Measurements from ENCODE around the gene TTLL3. TPM values are rescaled to one million over a fixed set of nuclear protein-coding genes. Genes with fewer than 3 reads are reported as not detected.

Gene TTLL3
- total RNA-seq, 1 donor from 2014 or later, result 29.8 TPM

DNA sequence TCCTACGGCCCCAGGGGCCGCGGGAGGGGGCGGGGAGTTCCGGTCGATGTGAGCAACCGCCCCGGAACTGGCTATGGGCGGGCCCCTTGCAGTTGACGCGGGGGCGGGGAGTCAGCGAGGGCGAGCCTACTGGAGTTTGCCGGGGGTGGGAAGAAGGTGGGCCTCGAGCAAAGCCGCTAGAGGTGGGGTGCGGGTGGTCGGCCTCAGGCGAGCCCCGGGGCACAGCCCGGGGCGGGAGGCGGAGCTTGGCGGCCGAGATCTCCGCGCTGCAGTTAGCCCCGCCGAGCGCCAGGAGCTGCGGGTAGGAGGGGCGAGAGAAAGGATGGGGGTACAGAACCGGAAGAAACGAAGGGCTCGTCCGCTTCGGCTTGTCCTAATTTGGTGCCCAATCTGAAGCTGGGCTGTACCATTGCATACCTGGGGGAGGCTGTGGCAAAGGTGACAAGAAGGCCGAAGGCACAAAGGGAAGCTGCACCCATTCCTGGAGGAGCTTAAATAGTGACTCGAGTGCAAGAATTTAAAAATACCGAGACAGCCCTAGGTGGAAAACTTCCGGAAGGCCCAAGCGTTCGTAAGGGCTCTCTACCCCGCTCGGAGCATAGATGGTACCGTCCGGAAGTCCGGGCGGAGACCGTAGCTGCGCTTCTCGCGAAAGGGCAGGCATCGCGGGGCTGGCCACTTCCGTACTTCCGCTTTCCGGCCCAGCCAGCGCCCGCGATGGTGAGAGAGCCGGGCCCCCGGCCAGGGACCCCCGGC lies 17.5 kb upstream of the TTLL3 start, which contains the start of the genes ARPC4 and TADA3:
ARPC4 (plus strand) TSS at position 678 of the 756 bp plus-strand sequence; CDS start at position 718, 40 bp downstream.
TADA3 (minus strand) TSS at position 69 of the 756 bp plus-strand sequence. CDS start 1,007 bp downstream, outside the sequence.
- peak; percentile 94 for DNase-seq (ENCODE audit: low read depth)
- peak within 1 kb of the TSS; percentile 99 for H3K4me2 ChIP-seq (ENCODE audit: low read length)
- Mint-ChIP-seq H3K36me3 (ENCODE audit: low read depth, unreplicated experiment) (peaks cover 29% of the 10 kb centered on the region), H3K9me3 (ENCODE audit: unreplicated experiment) (no peaks in the 10 kb centered on the region), H3K4me3 (ENCODE audit: unreplicated experiment) (peak within 1 kb of the TSS; percentile 96), H3K27ac (ENCODE audit: unreplicated experiment) (peak within 1 kb of the TSS; percentile 100), H3K27me3 (ENCODE audit: low read depth, unreplicated experiment) (no peaks in the 10 kb centered on the region), H3K4me1 (ENCODE audit: low read depth, unreplicated experiment) (peaks cover 38% of the 10 kb centered on the region)
- FAIRE-seq, result no peak
- TF ChIP-seq, protein P1, sequence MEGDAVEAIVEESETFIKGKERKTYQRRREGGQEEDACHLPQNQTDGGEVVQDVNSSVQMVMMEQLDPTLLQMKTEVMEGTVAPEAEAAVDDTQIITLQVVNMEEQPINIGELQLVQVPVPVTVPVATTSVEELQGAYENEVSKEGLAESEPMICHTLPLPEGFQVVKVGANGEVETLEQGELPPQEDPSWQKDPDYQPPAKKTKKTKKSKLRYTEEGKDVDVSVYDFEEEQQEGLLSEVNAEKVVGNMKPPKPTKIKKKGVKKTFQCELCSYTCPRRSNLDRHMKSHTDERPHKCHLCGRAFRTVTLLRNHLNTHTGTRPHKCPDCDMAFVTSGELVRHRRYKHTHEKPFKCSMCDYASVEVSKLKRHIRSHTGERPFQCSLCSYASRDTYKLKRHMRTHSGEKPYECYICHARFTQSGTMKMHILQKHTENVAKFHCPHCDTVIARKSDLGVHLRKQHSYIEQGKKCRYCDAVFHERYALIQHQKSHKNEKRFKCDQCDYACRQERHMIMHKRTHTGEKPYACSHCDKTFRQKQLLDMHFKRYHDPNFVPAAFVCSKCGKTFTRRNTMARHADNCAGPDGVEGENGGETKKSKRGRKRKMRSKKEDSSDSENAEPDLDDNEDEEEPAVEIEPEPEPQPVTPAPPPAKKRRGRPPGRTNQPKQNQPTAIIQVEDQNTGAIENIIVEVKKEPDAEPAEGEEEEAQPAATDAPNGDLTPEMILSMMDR (IDR thresholded peaks at IDR 0.05; ENCODE audit: insufficient read depth, low read depth, low read length), result no peak
- no peak for TF ChIP-seq EZH2 (IDR thresholded peaks at IDR 0.05; ENCODE audit: insufficient read depth, low read length)
- peaks cover 29% of the 10 kb centered on the region for H4K20me1 ChIP-seq (ENCODE audit: insufficient read depth, low read length)
- H3K4me1 ChIP-seq (ENCODE audit: insufficient read depth, low read length), result peaks cover 15% of the 10 kb centered on the region
- H3K27ac ChIP-seq (ENCODE audit: low read depth, low read length), result peak within 1 kb of the TSS; percentile 99
- peak within 1 kb of the TSS; percentile 93 for H3K4me3 ChIP-seq (ENCODE audit: insufficient read depth, low read depth, low read length)
- H2AFZ ChIP-seq (ENCODE audit: low read depth, low read length), result peak within 1 kb of the TSS; percentile 83
- H3K9ac ChIP-seq (ENCODE audit: low read length), result peak within 1 kb of the TSS; percentile 97
- H3K9me3 ChIP-seq (ENCODE audit: insufficient read depth, low read depth, low read length), result no peaks in the 10 kb centered on the region
- H3K27me3 ChIP-seq (ENCODE audit: insufficient read depth, low read length), result no peaks in the 10 kb centered on the region
- H3K79me2 ChIP-seq (ENCODE audit: insufficient read depth, low read length), result peaks cover 65% of the 10 kb centered on the region
- peaks cover 16% of the 10 kb centered on the region for H3K36me3 ChIP-seq (ENCODE audit: insufficient read depth, low read length)

- Mint-ChIP-seq H3K27ac (ENCODE audit: unreplicated experiment) (peak overlapping the region; percentile 100), H3K27me3 (ENCODE audit: low read depth, unreplicated experiment) (no peaks in the 10 kb centered on the region), H3K4me1 (ENCODE audit: low read depth, unreplicated experiment) (peaks cover 34% of the 10 kb centered on the region), H3K9me3 (ENCODE audit: unreplicated experiment) (no peaks in the 10 kb centered on the region), H3K36me3 (ENCODE audit: low read depth, unreplicated experiment) (peaks cover 28% of the 10 kb centered on the region), H3K4me3 (ENCODE audit: unreplicated experiment) (peak overlapping the region; percentile 96)
- TF ChIP-seq, protein P1 (IDR thresholded peaks at IDR 0.05; ENCODE audit: insufficient read depth, low read depth, low read length), result no peak
- TF ChIP-seq EZH2 (IDR thresholded peaks at IDR 0.05; ENCODE audit: insufficient read depth, low read length), result no peak
- Histone ChIP-seq H3K9me3 (ENCODE audit: insufficient read depth, low read depth, low read length) (no peaks in the 10 kb centered on the region), H3K27ac (ENCODE audit: low read depth, low read length) (peak overlapping the region; percentile 99), H4K20me1 (ENCODE audit: insufficient read depth, low read length) (peaks cover 36% of the 10 kb centered on the region), H3K27me3 (ENCODE audit: insufficient read depth, low read length) (no peaks in the 10 kb centered on the region), H3K4me3 (ENCODE audit: insufficient read depth, low read depth, low read length) (peak overlapping the region; percentile 93), H3K79me2 (ENCODE audit: insufficient read depth, low read length) (peaks cover 72% of the 10 kb centered on the region), H3K9ac (ENCODE audit: low read length) (peak overlapping the region; percentile 97), H3K4me1 (ENCODE audit: insufficient read depth, low read length) (peaks cover 15% of the 10 kb centered on the region), H3K36me3 (ENCODE audit: insufficient read depth, low read length) (peaks cover 22% of the 10 kb centered on the region), H3K4me2 (ENCODE audit: low read length) (peak overlapping the region; percentile 99), H2AFZ (ENCODE audit: low read depth, low read length) (peak overlapping the region; percentile 21)
- no peak for DNase-seq (ENCODE audit: low read depth)
- no peak for FAIRE-seq
These were observed 16.8 kb upstream of the TTLL3 start for GRCh38 chr3:9793161-9793781.

All from astrocyte (in vitro differentiated cells and primary cell).